Measurements from ENCODE around the gene STXBP4. TPM values are rescaled to one million over a fixed set of nuclear protein-coding genes. Genes with fewer than 3 reads are reported as not detected.

Gene STXBP4
- total RNA-seq, 1 experiment from 2014 or later = 16.5 TPM

DNA sequence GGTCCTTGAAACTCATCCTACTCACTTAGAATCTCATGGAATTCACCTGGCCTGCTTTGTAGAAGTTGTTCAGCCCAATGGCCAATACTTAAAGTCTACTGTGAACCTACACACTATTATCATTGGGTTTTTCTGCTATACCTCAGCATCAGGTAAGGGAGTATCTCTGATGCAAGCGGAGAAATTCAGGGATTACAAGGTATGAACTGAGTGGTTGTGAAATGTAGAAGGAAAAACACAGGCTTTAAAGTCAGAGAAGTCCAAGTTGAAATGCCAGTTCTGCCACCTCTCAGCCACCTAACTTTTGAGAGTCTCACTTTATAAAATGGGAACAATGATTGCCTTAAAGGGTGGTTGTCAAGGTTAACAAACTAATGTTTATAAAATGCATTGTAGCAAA is 31.1 kb upstream of the STXBP4 start:
- H4K5ac ChIP-seq (ENCODE audit: insufficient read length, low read depth, low read length) = no peak overlapping the region

More for the DNA sequence above, 31.1 kb upstream of the STXBP4 start:
- Histone ChIP-seq H2BK120ac (ENCODE audit: low read depth, low read length, poor library complexity, severe bottlenecking) (no peak overlapping the region), H2BK15ac (ENCODE audit: low read depth, low read length) (no peak overlapping the region), H2BK20ac (ENCODE audit: low read depth, low read length, poor library complexity, severe bottlenecking) (no peak overlapping the region), H3K9ac (ENCODE audit: extremely low read depth, insufficient read length, low read length) (no peak overlapping the region), H4K20me1 (ENCODE audit: control insufficient read depth, insufficient read depth, insufficient read length) (no peaks in the 10 kb centered on the region), H3K27me3 (ENCODE audit: insufficient read depth, low read length) (no peaks in the 10 kb centered on the region), H4K8ac (replicated peaks; ENCODE audit: insufficient read length, low read depth, low read length) (no peak overlapping the region), H3K4me1 (ENCODE audit: insufficient read depth, low read length) (no peaks in the 10 kb centered on the region), H3K79me2 (ENCODE audit: insufficient read depth, low read length) (no peaks in the 10 kb centered on the region), H2AK5ac (ENCODE audit: insufficient read length, low read length) (no peak overlapping the region), H3K23ac (ENCODE audit: insufficient read length, low read depth, low read length) (no peak overlapping the region), H3K23me2 (ENCODE audit: insufficient read length, low read depth, low read length, poor library complexity, severe bottlenecking) (no peaks in the 10 kb centered on the region), H3K79me1 (ENCODE audit: insufficient read depth, low read depth, low read length, poor library complexity, severe bottlenecking) (no peaks in the 10 kb centered on the region), H3K27ac (ENCODE audit: insufficient read length, low read depth, low read length) (no peak overlapping the region), H3K9me3 (ENCODE audit: control insufficient read depth, low read depth, low read length) (no peaks in the 10 kb centered on the region), H4K91ac (ENCODE audit: insufficient read length, low read depth, low read length) (no peak overlapping the region), H3K4ac (ENCODE audit: low read depth, low read length) (no peak overlapping the region), H3K14ac (ENCODE audit: insufficient read depth, low read length) (no peak overlapping the region), H2BK12ac (ENCODE audit: insufficient read length, low read depth, low read length) (no peak overlapping the region), H3K56ac (ENCODE audit: insufficient read length, low read depth, low read length) (no peak overlapping the region), H3K18ac (ENCODE audit: insufficient read length, low read depth, low read length) (no peak overlapping the region), H2BK5ac (ENCODE audit: insufficient read length, low read length) (no peak overlapping the region), H3T11ph (ENCODE audit: low read length) (no peak overlapping the region), H3K4me2 (ENCODE audit: insufficient read depth, insufficient read length, low read length) (no peak overlapping the region), H2AFZ (ENCODE audit: low read length) (no peak overlapping the region)
- H3K4me3 Mint-ChIP-seq = no peak overlapping the region
- H3K27ac Mint-ChIP-seq = no peak overlapping the region
- no peak for TF ChIP-seq CTCF (conservative IDR thresholded peaks at IDR 0.05)
- no CpG with 5 or more reads among the region's 1 CpG for WGBS (ENCODE audit: extremely low coverage, insufficient read length, low lambda C conversion rate)
- H3K4me1 Mint-ChIP-seq = no peaks in the 10 kb centered on the region
- H3K36me3 Mint-ChIP-seq (ENCODE audit: insufficient read depth in 1 of 3, low read depth in 3 of 3) = peaks cover 42 to 80% (median 75%) of the 10 kb centered on the region in 3 experiments
- H3K9me3 Mint-ChIP-seq = no peaks in the 10 kb centered on the region
- DNase-seq = no peak
- H3K27me3 Mint-ChIP-seq (ENCODE audit: low read depth) = no peaks in the 10 kb centered on the region

All from H9 (cell line).